NCI-H510A (cell line): ENCODE data around the gene TMEM187.

Experiments used
- DNase-seq: peaks from one replicate; lab custom pipeline; 2025; lab: John Stamatoyannopoulos, UW

TMEM187 gene

DNA sequence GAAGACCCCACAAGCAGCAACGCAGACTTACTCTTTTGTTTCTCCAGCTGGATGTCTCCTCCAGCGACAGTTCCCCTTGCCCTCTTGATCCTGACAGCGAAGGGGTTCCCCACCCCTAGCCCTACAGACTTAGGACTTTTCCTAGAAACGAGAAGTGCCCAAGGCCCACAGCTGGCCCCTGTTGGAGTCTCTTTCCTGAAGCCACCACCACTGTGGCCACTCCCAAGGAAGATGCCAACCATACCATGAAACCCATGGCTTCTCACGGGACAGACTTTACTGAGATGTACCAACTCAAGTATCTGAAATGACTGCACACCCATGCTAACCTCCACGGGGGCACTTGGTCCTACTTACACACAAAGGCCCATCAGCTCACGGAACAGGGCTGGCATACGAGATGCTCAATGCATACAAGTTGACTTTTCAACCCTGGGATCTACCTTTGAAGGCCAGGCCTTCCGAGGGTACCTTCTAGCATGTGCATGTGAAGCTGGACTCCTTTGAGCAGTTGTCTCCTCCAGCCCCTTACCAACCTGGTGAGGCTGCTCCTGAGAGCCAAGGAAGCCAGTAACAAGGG lies 48.1 kb downstream of the TMEM187 start:
- no peak for DNase-seq

DNA sequence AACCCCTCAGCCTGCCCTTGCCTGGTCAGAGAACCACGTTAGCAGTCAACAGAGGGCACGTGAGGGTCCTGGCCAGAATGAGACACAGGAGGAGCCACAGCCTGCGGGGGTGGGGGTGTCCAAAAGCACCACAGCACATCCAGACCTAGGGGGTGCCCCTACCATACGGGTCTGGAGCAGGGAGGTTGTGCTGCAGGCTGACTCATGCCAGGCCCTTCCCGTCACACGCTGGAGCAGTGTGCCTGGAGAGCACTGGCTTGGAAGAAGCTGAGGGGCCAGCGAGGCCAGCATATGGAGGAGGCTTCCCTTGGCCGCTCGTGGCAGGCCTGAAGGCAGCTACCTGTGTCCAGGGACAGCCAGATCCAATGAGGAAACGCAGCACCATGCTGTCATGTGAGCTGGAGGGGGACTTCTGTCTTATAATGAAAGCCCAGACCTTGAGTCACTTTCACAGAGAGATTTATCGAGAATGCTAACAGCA lies 48.6 kb downstream of the TMEM187 start:
- DNase-seq: no peak

DNA sequence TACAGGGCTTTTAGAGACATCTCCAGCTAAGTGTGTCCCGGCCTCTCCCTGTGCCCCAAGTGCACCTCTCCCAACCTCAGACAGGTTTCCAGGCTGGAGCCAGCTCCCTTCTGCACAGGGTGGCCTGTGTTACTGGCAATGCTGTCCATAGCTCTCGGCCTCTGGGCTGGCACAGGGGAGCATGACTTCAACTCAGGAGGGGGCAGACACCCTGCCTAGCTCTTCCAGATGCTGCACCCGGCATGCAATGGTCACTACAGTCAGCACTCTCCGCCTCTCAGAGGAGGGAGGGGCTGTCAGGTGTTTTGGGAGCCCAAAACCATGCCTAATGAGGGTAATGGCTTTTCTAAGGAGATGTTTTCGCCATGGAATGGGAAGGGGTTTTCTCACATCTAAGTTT lies 49.6 kb downstream of the TMEM187 start:
- DNase-seq: no peak

DNA sequence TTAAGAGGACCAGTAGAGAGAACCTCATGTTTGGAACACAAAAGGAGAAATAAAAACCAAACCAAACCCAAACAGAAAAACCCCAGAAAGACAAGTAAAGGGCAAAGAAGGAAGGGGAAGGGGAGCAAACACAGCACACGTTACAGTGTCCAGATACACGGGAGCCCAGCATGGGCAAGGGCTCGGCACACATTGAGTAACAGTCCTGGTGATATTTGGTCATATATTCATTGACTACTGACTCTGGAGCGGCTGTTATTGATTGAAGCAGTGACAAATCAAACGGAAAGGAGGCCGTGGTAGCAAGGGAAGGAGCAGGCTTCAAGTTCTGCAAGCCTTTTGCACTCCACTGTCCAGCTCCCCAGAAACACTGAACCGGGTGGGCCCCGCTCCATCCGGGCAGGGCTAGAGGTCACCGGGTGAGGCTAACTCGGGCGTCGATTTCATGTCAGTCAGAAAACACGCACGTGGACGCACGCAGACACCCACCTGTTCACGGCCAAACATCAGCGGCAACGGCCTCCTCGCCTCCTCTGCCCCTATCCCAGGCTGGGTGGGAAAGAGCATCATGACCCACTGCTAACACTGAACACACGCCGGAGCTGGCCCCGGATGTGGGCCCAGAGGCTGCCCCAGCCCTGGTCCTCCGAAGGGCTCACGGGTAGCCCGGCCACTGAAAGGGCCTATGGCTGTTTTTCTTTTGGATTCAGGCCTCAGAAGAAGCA lies 50.9 kb downstream of the TMEM187 start:
- DNase-seq: no peak

DNA sequence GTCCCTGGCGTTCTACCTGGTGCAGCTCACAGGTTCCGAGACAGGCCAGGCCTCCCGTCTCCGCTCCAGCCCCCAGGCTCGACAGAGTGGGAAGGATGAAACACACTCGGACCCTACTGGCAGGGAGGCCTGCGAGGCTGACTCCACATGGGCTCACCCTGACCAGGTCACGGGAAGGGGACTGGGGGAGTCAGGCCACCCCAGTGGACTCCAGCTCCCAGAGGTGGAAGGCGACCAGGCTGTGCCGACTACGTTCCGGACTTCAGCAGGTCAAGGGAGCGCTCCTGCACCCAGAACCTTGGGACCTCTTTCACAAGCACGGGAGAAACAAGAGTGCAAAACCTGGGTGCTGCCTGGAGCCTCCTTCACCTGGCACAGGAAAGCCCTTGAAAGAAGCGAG lies 51.7 kb downstream of the TMEM187 start:
- DNase-seq: no peak

DNA sequence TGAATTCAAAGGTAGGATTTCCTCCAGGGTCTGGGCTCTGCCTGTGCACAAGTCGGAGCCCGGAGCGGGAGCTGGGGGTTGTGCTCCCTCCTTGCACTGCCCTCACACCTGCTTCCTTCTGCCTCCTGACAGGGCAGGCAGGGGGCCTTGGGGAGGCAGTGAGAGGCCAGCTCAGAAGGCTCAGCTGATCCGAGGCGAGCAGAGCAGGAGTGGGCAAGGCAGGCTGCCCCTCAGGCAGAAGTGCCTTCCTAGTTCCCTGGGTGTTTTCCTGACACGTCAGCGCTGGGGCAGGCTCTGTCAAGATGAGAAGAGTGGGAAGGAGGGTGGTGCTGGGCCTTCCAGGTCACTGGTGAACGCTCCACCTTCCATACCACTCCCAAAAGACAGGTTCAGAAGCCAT lies 52.7 kb downstream of the TMEM187 start:
- DNase-seq: no peak

DNA sequence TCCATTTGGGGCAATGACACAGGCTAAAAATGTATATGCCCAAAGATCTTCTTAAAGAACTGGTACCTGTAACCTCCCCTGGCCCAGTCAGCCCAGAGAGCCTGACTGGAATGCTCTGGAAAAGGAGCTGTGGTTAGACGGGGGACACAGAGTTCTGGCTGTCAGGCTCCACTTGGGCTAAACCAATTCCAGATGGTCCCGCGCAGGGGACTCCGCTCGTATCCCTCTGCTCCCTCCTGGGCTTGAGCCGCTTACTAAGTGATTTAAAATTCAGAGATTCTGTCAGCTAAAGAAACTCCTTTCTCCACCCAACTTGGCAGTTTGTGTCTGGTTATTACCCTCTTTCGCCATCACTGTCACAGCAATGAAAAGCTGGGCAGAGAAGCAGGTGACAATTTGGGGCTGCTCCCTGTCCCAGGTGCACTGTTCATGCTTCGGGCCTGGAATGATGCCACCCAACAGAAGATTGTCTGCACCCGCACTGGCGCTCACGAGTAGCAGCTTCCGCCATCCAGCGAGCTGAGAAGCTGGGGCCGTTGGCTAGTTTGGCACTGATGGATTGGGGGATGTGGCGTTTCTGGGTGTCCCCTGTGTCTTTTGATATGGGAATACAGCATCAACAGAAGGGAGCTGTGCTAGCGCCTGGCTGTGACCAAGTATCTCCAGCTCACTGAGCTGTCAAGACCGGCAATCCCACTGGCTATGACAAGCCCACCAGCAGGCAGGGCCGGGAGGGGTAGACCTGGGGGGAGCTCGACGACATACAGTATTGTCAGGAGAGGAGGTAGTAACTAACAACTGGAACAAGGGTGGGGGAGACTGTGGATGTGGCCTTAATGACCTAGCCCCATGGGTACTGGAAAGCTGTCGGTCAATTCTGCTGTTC lies 53.8 kb downstream of the TMEM187 start:
- no peak for DNase-seq

DNA sequence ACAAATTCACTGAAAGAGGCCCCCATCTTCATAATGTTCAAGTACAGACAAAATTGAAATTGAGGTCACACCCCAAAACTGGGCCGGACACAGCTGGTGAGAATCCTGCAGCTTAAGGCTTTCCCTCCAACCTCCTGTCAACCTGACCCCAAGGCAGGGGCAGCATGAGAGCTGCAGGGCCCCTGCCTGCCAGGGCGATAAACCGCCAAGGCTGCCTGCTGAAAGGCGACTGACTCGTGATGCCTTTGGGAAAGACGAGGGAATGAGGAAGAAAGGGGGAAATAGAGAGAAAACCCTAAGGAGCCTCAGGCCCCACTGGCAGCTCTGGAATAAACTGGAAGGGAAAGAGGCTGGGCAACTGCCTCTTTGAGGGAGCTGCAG lies 54.5 kb downstream of the TMEM187 start:
- no peak for DNase-seq

DNA sequence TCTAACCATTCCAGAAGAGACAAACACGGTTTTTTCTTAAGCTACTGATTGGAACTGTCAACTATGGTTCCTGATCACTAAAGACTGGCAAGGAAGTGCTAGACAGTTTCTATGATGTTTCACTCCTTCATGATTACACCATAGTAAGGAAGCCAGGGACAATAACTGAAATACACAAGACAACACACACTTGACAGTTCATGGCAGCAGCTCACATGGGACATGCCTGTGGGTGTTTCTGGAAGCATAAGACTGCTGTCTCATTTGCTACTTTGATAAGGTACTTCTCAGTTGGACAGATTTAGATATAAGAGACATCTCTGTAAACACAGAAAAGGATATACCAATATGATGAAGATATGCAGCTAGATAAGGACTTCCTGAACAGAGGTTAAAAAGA lies 55.4 kb downstream of the TMEM187 start:
- DNase-seq: no peak

DNA sequence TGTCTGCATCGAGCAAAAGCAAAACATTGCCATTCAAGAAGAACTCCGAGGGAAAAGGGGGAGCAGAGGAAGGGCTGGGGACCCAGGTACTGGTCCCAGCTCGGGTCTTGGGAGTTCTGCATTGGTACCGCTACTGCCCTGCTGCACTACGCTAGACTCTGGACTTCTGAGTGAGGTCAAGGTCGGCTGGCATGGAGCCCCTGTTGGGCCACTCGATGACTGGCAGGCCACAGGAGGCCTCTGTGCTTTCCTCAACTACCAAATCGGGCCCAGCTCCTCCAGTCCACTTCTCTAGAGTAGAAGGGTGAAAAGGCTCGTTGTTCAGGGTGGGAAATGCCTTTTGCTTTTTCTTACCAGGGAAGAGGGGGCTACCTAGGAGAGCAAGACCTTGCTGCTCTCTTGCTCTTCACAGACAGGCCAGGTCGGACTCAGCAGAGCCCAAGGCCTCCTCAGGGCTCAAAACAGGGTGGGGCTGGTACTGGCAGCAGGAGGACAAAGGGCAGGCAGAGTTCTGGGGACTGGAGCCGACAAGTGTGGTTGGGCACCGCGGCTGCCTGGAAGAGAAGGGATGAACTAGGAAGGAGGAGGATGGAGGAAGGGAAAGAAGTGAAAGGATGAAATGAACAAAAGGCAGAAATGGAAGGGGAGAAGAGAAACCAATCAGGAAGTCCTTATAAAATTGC lies 56.1 kb downstream of the TMEM187 start:
- no peak for DNase-seq

DNA sequence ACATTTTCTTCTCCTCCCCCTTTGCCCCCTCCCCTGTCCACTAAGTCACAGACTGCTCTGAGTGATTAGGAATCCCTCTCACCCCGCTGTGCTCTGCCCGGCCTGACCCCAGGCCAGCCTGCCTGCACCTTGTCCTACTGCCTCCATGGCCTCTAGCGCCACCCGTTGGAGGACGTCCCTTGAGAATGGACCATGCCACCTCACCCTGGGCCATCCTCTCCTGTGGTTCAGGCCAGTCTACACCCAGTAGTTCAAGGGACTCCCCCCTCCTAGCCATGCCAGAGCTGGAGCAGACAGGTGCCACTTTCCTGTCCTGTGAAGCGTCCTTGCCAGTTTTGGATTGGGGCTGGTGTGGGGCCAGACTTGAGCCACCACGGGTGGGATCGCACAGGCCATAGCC lies 56.9 kb downstream of the TMEM187 start:
- DNase-seq: no peak

DNA sequence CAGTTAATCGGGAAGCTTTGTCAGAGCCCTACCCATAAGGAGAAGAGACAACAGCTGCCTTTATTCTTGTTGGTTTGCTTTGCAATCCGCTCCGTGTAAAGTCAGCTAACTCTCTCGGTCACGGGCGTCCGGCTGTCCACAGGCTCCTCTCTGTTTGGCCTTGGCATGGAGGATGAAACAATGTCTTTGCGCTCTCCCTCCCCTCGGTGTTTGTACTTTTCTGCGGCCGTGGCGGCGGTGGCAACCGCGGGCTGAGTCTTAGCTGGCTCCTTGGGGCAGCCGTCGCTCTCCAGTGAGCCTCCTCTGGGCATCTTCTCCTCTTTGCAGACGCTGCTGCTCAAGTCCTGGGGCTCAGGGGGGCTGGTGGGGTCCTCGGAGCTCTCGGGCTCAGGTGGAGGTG lies 57.7 kb downstream of the TMEM187 start:
- DNase-seq: no peak

DNA sequence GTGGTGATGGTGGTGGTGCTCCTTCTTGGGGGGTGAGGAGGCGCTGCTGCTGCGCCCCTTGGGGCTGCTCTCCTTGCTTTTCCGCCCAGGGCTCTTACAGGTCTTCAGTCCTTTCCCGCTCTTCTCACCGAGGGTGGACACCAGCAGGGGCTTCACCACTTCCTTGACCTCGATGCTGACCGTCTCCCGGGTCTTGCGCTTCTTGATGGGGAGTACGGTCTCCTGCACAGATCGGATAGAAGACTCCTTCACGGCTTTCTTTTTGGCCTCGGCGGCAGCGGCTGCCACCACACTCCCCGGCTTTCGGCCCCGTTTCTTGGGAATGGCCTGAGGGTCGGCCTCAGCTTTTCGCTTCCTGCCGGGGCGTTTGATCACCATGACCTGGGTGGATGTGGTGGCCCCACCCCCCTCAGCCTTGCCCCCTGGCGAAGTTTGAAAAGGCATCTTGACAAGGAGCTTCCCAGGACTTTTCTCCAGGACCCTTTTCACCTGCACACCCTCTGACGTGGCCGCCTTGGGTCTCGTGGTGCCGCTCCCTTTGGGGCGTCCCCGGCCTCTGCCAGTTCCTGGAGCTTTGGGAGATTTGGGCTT lies 58.3 kb downstream of the TMEM187 start:
- DNase-seq: no peak

DNA sequence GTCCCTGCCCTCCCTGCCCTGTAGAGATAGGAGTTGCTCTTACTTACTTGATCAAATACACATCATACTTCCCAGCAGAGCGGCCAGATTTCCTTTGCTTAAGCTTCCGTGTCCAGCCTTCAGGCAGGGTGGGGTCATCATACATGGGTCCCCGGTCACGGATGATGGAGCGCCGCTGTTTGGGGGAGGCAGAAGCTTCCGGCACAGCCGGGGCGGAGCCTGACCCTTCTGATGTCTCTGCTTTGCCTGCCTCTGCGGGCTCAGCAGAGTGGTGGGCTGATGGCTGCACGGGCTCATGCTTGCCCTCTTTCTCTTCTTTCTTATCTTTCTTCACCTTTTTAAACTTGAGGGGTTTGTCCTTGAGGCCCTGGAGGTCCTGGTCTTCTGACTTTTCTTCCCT lies 59.6 kb downstream of the TMEM187 start:
- DNase-seq: no peak

DNA sequence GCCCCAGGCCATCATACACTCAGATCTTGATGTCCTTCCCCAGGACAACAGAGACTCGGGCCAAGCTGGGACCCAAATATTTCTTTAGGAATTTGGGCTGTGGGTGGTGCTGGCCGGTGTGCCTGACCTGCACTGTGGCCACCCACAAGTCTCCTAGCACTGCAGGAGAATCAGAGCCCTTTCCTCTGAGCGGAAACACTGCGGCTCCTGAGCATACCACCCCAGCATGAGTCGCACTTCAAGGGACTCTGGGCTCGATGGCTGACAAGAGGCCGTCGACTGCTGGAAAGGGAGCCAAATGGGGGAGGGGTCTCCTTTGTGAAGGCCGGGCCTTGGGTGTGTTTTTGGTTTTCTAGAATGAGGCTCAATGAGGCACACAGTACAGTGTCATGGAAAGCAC lies 60.1 kb downstream of the TMEM187 start:
- no peak for DNase-seq
